Gastrocnemius medialis (tissue), 4 donors: ENCODE results near the gene FRMD4B.

ENCODE experiments used
- POLR2A ChIP-seq, 2 donors: fragments of 450-650 bp; IDR thresholded peaks; one replicate each; pipeline ENCODE4 v1.6.1; 2017; ENCODE audit warnings: antibody characterized with exemption in 2 of 2, mild to moderate bottlenecking in 2 of 2, moderate library complexity in 2 of 2
- TF ChIP-seq, protein P1 (sequence below), 5 experiments: fragments of 450-650 bp in 3 of 5; fragments of 200-600 bp in 2 of 5; sonication (generic) in 2 of 5; IDR thresholded peaks in 4 of 5; conservative IDR thresholded peaks in 1 of 5; 1 replicate in 4 of 5; 2 replicates in 1 of 5; pipeline ENCODE4 v1.5.1; 2016 to 2019; ENCODE audit warnings: antibody characterized with exemption in 5 of 5, mild to moderate bottlenecking in 3 of 5, moderate library complexity in 3 of 5

GRCh38 chr3:69200384-69201068, 185.4 kb downstream of the FRMD4B start:
- TF ChIP-seq, protein P1, sequence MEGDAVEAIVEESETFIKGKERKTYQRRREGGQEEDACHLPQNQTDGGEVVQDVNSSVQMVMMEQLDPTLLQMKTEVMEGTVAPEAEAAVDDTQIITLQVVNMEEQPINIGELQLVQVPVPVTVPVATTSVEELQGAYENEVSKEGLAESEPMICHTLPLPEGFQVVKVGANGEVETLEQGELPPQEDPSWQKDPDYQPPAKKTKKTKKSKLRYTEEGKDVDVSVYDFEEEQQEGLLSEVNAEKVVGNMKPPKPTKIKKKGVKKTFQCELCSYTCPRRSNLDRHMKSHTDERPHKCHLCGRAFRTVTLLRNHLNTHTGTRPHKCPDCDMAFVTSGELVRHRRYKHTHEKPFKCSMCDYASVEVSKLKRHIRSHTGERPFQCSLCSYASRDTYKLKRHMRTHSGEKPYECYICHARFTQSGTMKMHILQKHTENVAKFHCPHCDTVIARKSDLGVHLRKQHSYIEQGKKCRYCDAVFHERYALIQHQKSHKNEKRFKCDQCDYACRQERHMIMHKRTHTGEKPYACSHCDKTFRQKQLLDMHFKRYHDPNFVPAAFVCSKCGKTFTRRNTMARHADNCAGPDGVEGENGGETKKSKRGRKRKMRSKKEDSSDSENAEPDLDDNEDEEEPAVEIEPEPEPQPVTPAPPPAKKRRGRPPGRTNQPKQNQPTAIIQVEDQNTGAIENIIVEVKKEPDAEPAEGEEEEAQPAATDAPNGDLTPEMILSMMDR (IDR thresholded peaks at IDR 0.05 in 4 of 5, conservative IDR thresholded peaks at IDR 0.05 in 1 of 5) = no peak
- peak; percentile 21 to 29 for TF ChIP-seq POLR2A (IDR thresholded peaks at IDR 0.05)
